ENCODE data around the gene LCN1.

LCN1 gene

GRCh38 chr9:135488013-135488330 lies 33.3 kb upstream of the LCN1 start:
- DNase-seq (ENCODE audit: extremely low read depth in 1 of 2, low read depth in 1 of 2): no peak

GRCh38 chr9:135488527-135488926 lies 32.7 kb upstream of the LCN1 start:
- no peak for DNase-seq (ENCODE audit: extremely low read depth in 1 of 2, low read depth in 1 of 2)

DNA sequence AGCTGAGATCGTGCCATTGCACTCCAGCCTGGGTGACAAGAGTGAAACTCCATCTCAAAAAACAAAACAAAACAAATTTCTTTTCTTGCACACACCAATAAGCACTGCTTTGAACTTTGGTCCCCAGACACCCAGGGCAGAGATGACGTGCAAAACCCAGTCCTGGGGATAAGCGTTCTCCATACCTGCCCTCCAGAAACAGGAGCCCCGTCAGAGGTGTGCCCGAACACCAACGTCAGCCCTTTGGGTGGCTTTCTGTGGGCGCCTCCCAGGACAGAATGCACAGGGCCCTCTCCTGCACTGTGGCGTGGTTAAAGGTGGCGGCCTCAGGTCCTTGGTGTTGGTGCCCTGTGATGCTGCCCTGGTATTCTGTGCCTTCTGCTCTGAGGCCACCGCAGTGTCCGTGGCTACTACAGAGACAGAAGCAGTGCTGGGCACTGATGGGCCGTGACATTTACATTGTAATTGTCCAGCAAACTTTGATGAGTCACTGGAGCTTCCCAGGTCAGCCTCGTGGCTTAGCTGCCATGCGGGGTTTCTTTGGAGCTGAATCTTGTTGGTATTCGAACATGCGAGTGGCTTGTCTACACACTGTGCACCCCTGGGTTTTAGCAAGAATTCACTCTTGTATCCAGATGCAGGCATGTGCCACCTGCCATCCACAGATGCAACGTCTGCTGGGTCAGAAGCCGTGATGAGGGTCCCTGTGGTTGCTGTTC lies 31.9 kb upstream of the LCN1 start:
- no peak for DNase-seq (ENCODE audit: extremely low read depth in 1 of 2, low read depth in 1 of 2)

DNA sequence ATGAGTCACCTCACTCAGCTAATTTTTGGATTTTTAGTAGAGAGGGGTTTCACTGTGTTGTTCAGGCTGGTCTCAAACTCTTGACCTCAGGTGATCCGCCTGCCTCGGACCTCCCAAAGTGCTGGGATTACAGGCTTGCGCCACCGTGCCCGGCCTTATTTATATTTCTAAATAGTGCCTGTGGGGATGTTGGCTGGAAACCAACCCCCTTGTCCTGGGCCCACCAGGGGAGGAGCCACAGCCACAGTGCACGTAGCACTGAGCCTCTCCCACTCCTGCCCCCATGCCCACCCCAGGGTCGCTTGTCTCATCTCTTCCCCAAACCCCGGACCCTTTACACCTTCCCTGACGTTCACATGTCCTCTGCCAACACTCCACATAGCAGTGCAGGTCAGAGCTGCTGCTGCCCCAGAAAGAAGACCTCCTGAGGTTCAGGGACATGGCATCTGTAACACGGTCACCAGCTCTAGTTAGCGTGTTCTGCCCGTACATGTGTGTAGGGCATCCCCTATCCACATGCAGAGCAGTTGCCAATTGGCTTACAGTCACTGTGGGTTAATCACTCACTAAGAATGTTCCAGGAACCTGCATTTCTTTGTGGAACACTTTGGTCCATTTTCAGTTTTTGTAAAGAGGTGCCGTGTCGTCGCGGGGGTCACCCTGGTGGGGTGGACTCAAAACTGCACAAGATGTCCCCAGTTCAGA lies 30.9 kb upstream of the LCN1 start:
- DNase-seq (ENCODE audit: extremely low read depth in 1 of 2, low read depth in 1 of 2): no peak

DNA sequence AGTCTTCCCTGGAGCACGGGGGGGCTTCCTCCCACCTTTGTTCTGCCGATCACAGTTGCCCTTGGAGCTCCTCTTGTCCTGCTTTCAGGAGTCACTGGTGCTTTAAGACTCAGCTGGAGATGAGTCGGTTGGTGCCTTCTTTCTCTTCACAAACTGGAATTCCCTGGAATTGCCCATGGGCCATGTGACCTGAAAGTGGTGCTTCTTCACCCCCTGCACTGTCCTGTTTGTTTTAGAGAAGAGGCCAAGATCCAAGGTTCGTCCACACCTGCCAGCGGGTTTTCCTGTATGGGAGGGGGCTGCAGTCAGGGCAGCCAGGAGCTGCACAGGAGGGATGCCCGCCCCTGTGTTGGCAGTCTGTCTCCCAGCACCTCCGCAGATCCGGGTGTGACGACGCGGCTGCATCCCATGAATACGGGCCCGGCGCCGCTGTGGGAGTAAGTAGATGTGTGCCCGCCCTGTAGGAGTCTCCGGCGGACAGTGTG lies 30.2 kb upstream of the LCN1 start:
- no peak for DNase-seq (ENCODE audit: extremely low read depth in 1 of 2, low read depth in 1 of 2)

GRCh38 chr9:135491764-135492163 lies 29.5 kb upstream of the LCN1 start:
- DNase-seq (ENCODE audit: extremely low read depth in 1 of 2, low read depth in 1 of 2): no peak

GRCh38 chr9:135492886-135493669 lies 28.2 kb upstream of the LCN1 start:
- DNase-seq (ENCODE audit: extremely low read depth in 1 of 2, low read depth in 1 of 2): no peak

- DNase-seq (ENCODE audit: extremely low read depth in 1 of 2, low read depth in 1 of 2): no peak
These were observed 26.3 kb upstream of the LCN1 start for GRCh38 chr9:135494791-135495559.

DNA sequence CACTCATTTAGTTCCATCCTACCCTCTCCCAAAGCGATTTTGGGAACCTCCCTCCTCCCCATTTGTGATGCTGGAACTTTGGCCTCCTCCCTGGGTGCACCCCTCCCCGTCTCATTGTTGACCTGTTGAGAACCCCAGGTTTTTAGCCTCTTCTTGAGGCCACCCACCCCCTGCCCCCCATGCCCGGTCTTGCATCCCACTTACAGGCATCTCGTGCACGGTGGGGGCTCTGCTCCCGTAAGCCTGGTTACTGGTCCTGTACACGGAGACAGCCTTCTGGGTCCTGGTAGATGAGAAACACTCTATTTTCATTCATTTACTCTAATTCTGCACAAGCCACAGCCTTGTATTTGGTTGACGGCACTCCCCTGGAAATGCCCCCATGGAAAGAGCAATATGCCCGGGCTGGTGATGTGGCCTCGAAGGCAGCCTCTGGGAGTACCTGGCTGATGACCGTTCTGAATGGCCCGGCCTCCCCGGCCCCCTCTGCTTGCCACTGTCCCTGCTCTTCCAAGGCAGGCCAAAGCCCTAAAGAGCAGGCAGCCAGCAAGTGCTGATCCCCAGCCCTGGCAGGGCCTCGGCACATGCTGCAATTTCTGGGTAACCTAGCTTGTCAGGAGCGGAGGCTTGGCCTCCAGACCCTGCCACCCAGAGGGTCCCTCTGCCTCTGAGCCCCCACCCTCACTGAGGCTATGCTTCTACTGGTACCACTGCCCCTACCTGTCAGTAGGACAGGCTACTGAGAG lies 22.7 kb upstream of the LCN1 start:
- DNase-seq (ENCODE audit: extremely low read depth in 1 of 2, low read depth in 1 of 2): no peak

DNA sequence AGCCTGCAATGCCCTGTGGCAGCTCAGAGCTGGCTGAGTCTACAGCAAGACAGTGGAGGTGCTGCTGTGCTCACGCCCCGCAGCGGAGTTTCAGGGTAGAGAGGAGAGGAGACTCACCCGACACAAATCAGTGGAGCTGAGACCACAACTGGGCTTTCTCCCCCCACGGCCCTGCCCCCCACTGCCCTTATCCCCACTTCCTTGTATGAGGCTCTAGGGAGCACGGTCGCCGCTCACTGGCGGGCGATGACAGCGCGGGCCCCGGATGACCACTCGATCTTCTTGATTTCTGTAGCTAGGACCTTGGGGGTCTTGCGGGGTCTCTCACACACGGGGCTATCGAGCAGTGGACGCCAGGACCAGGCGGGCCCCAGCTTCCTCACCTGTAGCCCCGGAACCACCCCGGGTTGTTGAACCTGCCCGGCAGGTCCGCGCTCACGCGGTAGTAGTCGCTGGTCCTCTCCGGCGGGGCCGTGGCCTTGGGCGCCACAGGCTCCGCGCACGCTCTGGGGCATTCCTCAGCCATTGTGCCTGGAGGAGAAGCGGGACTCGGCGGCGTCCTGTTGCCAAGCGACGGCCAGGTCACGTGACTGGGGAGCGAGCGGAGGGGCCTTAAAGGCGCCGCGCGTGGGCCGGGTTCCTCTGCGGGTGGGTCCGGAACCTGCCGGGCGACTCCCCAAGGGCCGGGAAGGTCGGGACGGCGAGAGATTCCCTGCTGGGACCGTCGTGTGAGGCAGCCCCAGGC lies 21.7 kb upstream of the LCN1 start:
- peak; percentile 79 to 89 for DNase-seq (ENCODE audit: extremely low read depth in 1 of 2, low read depth in 1 of 2)

DNA sequence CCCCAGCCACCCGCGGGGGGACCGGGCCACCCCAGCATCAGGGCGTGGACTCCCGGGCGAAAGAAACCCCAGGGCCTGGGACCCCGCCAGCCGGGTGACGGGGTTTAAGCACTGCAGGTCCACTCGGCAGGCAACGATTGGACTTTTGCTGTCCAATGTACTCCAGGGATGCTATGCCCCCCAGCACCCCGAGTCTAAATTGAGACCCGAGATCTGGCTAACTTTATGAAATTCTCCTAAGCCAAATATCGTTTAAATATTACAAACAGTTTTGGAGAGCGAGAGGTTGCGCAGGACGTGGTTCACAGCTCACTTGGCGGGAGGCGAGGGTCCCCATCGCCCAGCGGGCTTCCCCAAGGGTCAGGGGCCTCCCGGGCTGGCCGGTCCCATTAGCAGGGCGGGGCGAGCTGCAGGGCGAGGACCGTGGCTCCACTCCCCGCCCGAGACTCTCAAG lies 21.1 kb upstream of the LCN1 start:
- DNase-seq (ENCODE audit: extremely low read depth in 1 of 2, low read depth in 1 of 2): no peak

DNA sequence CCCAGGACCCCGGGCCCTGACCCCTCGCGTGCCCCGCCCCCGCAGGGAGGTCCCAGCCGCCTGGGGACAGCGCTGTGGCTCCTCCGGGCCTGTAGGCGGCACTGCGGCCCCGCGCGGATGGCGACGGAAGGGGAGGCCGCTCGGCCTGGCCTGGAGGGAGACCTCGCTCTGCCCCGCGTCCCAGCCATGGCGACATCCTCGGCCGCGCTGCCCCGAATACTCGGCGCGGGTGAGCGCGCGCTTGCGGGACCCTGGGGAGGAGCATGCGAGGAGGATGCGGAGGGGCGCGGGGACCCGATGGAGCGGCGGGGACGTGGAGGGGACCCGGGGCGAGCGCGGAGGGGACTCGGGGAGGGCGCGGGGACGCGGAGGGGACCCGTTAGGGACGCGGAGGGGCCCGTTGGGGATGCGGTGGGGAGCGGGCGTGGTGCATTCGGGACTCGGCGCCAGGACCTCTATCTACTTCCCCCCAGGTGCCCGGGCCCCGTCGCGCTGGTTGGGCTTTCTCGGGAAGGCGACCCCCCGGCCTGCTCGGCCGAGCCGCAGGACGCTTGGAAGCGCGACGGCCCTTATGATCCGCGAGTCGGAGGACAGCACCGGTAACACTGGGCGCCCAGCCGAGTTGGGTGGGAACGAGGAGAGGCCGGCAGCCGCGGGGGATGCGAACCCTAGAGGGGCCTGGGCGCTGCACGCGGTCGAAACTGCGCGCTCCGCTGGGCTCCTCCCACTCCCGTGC lies 20.5 kb upstream of the LCN1 start, which contains the start of gene MRPS2:
MRPS2 (plus strand) TSS at position 158 of the 736 bp plus-strand sequence; CDS start at position 187, 29 bp downstream.
- DNase-seq (ENCODE audit: extremely low read depth in 1 of 2, low read depth in 1 of 2): peak; percentile 49 to 76

DNA sequence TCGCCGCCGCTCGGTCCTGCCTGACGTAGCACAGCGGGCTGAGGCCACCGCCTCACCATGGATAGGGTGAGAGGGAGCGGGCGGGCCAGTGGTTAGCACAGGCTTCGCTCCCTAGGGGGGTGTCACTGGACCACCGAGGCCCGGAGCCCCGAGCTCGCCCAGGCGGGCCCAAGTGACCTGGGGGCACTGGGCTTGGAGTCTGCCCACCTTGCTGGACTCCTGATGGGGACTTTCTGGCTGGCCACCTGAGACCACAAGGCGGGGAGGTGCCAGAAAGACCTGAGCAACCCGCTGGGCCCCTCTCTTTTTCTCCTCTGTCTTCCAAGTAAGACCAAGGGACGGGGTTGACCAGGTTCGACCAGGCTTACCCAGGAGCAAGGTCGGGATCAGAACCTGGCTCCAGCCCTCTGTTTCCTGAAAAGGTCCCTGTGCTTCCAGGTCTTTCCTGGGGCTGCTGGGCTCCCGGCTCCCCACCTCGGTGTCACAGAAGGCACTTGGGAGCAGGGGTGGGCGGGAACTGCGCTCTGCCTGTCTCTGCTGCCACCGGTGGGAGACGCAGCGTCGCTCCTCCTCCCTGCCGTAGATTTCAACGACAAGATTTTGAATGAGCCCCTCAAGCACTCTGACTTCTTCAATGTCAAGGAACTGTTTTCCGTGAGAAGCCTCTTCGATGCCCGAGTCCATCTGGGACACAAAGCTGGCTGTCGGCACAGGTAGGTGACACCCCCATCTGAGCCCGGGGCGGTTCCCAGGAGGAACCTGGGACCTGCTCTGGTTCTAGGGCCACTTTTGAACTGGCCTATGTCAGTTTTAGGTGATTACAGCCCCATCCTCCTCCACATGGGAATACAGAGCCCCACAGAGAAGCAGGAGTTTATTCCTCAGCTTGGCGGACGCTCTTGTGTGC lies 19.7 kb upstream of the LCN1 start:
- DNase-seq (ENCODE audit: extremely low read depth in 1 of 2, low read depth in 1 of 2): no peak

DNA sequence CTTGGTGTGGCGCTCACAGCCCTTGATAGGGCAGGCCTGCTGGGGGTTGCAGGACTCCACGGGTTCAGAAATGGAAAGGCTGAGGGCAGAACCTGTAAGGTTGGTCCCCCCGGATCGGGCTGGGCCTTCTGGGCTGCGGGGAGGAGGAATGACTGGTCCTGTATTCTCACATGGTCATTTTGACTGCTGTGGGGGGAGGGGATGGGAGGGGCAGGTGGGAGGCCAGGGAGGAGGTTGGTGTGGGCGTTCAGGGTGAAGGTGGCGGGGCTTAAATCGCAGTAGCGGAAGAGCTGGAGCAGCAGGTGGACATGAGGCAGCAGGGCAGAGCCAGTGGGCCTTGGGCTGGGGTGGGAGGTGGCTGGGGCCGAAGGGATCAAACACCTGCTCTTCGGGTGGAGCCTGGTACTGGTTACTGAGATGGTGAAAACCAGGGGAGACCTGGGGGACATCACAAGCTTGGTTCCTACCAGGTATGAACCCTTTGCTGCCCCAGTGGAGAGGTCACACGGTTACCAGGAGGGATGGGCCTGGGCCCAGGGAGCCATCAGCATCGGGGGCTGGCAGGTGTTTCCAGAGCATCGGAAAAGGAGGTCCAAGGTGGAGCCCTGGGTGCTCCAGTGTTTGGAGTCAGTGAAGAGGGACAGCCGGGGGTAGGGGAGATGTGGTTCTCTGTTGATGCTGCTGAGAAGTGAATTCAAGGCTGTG lies 18.9 kb upstream of the LCN1 start:
- no peak for DNase-seq (ENCODE audit: extremely low read depth in 1 of 2, low read depth in 1 of 2)

DNA sequence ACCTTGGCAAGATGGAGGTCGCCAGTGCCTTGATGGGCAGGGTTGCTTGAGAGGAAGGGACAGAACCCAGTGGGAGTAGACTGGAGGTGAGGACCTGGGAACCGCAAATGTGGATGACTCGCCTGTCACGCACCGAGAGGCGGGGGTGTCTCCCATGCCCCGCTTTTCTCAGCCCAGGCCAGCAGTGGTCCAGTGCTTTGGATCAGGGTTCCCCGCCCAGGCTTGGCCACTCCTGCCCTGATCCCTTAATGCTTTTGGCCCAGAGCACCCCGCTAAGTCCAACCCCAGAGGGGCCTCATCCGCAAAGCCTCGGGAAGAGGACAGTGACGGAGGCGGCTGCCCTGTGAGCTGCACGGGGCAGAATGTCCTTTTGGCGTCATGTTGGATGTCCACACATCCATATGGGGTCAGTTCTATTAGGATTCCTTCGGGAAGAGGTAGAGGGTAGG lies 18.3 kb upstream of the LCN1 start:
- no peak for DNase-seq (ENCODE audit: extremely low read depth in 1 of 2, low read depth in 1 of 2)

DNA sequence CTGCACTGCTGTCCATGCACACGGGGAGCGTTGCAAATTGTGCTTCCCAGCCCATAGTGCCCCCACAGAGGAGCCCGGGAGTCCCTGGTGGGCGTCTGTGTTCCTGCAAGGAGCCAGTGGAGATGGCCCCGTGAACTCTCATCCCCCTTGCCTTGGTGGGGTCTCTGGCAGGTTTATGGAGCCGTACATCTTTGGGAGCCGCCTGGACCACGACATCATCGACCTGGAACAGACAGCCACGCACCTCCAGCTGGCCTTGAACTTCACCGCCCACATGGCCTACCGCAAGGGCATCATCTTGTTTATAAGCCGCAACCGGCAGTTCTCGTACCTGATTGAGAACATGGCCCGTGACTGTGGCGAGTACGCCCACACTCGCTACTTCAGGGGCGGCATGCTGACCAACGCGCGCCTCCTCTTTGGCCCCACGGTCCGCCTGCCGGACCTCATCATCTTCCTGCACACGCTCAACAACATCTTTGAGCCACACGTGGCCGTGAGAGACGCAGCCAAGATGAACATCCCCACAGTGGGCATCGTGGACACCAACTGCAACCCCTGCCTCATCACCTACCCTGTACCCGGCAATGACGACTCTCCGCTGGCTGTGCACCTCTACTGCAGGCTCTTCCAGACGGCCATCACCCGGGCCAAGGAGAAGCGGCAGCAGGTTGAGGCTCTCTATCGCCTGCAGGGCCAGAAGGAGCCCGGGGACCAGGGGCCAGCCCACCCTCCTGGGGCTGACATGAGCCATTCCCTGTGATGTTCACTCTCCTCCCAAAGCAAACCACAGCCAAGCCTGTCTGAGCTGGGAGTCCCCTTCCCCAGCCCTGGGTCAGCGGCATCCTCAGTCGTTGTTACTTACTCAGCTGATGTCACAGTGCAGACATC lies 17.6 kb upstream of the LCN1 start:
- DNase-seq (ENCODE audit: extremely low read depth in 1 of 2, low read depth in 1 of 2): no peak

Measured in activated CD8-positive, alpha-beta memory T cell treated with anti-CD3 and anti-CD28 coated beads for 1 hour (primary cell).